ACC112 (cell line): ENCODE results near the gene SUGCT.

ENCODE experiments used
- H2AFZ ChIP-seq: fragments of 200-600 bp; sonication (generic); one replicate; pipeline ENCODE4 v1.6.0; 2017; ENCODE audit warnings: antibody characterized with exemption, low read length; ENCODE audit not compliant: unreplicated experiment
- H3K27ac ChIP-seq: fragments of 200-600 bp; sonication (generic); 2 replicates; pipeline ENCODE4 v1.5.1; 2014; ENCODE audit warnings: low read depth, mild to moderate bottlenecking, antibody characterized with exemption, low read length, moderate library complexity
- H3K27me3 ChIP-seq: fragments of 200-600 bp; sonication (generic); 2 replicates; pipeline ENCODE4 v1.6.1; 2014; ENCODE audit warnings: mild to moderate bottlenecking, antibody characterized with exemption, low read length, moderate library complexity, mixed read lengths; ENCODE audit not compliant: insufficient read depth
- H3K36me3 ChIP-seq: fragments of 200-600 bp; sonication (generic); 2 replicates; pipeline ENCODE4 v1.6.1; 2016; ENCODE audit warnings: mild to moderate bottlenecking, antibody characterized with exemption, low read length, moderate library complexity, mixed read lengths; ENCODE audit not compliant: insufficient read depth
- H3K4me1 ChIP-seq: fragments of 200-600 bp; sonication (generic); one replicate; pipeline ENCODE4 v1.6.1; 2016; ENCODE audit warnings: low read length, mixed read lengths; ENCODE audit not compliant: insufficient read depth, unreplicated experiment, control insufficient read depth
- H3K4me3 ChIP-seq: fragments of 200-600 bp; sonication (generic); 2 replicates; pipeline ENCODE4 v1.5.1; 2014; ENCODE audit warnings: mild to moderate bottlenecking, low read depth, low read length
- H3K79me2 ChIP-seq: fragments of 200-600 bp; sonication (generic); one replicate; pipeline ENCODE4 v1.6.0; 2016; ENCODE audit warnings: low read length; ENCODE audit not compliant: control insufficient read depth, unreplicated experiment, insufficient read depth

Gene SUGCT

DNA sequence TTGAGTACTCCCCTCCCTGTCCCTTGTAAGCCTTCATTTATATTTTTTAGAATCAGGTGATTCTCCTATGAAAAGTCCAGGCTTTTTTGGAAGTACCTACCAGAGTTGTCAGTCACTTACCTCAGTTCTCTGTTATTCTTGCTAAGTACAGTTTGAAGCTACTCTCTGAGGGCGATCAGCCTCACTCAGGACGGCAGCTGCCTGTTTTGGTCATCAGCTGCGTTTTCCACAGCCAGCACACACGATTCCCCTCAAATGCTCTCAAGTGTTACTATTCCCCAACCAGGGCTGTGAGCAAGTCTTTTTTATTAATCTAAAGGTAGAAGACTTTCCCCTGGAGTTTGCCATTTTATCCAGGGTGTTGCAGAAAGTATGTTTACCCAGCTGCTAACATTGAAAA lies 328.6 kb downstream of the SUGCT start:
- Histone ChIP-seq H3K4me3 (no peak overlapping the region), H3K4me1 (peaks cover 9% of the 10 kb centered on the region), H3K27ac (no peak overlapping the region), H3K36me3 (no peaks in the 10 kb centered on the region), H3K79me2 (no peaks in the 10 kb centered on the region), H3K27me3 (no peaks in the 10 kb centered on the region), H2AFZ (no peak overlapping the region)

DNA sequence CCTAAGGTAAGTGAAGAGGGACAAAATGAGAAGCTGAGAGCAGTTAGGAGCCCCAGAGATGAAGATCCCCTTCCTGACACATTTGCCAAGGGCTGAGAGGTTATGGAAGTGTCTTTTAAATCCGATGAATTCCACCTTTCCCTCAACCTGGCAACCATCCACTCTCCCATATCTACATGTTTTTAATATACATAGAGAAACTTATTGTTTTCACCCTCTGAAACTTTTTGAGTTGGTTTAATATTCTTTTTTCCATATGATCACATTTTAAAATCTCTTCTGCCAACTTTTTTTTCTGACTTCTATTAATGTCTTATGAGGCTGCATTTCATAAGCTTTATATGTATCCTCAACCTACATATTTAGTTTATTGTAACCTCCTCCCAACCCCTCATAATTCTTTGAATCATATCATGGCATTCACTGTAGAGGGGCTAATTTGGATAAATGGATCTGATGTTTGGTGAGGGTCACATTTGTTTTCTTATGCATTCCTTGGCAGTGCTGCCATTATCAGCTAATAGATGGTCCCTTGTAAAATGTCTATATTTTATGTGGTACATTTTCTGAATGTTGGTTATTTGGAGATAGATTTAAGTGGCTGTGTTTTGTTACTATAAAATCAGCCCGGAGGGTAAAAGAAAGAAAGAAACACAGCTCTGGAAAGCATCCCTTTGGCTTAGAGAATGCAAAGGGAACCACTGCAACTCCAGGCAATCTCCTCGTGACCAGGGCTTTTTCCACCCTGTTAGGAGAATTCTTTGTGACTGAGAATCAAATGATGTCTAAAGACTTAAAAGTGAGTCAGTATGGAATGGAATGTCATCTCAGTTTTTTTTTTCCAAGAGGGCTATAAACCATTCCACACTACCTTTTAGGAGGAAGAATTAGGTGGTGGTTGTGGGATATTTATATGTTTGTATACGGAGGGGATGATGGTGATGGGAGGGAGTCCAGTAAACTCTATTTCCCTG lies 334.4 kb downstream of the SUGCT start:
- H2AFZ ChIP-seq: peak overlapping the region; percentile 69
- H3K79me2 ChIP-seq: no peaks in the 10 kb centered on the region
- no peak overlapping the region for H3K4me3 ChIP-seq
- peak overlapping the region; percentile 63 for H3K27ac ChIP-seq
- peaks cover 21% of the 10 kb centered on the region for H3K4me1 ChIP-seq
- H3K36me3 ChIP-seq: no peaks in the 10 kb centered on the region
- H3K27me3 ChIP-seq: no peaks in the 10 kb centered on the region

DNA sequence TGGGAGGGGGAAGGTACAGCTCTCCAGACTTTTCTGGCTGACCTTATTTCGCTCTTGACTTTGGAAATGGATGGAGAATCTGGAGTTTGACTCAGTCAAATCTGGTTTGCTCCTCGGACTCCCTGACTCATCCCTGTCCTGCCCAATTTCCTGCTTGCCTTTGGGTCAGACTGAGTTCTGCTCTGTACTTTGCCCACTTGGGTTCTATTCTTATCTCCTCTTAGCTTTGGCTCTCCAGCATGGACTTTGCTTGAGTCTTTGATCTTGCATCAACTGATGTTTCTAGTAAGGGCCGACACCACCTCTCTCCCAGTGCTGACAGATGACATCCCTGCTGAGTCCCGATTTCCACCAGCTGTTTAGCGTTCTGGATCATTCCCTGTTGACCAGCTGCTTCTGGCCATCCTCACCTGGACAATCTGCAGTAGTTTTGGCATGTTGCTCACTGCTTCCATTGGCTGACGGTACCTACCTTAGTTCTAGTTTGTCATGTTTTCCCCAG lies 335.3 kb downstream of the SUGCT start:
- Histone ChIP-seq H3K4me1 (peaks cover 21% of the 10 kb centered on the region), H3K27me3 (no peaks in the 10 kb centered on the region), H3K4me3 (peak overlapping the region; percentile 29; the same call in 1 of the 2 replicates), H2AFZ (peak overlapping the region; percentile 69), H3K79me2 (no peaks in the 10 kb centered on the region), H3K36me3 (no peaks in the 10 kb centered on the region), H3K27ac (peak overlapping the region; percentile 63)

DNA sequence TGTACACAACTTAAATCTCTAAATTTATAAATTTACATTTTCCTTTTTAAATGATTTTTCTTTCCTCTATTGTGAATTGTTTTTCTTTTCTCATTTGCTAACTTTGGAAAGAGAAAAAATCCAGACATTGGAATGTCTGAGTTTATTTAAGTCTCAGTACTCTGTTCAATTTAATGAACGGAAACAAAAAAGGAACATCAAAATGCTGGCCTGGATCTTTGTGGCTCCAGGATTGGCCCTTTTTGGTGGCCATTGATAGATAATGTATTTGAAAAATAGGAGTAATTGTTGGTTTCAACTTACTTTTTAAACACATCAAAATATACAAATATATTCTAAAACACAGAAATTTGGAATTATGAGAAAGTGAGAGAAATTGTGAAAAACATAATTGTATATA lies 336.0 kb downstream of the SUGCT start:
- no peak overlapping the region for H3K27ac ChIP-seq
- no peak overlapping the region for H2AFZ ChIP-seq
- no peaks in the 10 kb centered on the region for H3K27me3 ChIP-seq
- H3K79me2 ChIP-seq: no peaks in the 10 kb centered on the region
- H3K36me3 ChIP-seq: no peaks in the 10 kb centered on the region
- H3K4me3 ChIP-seq: no peak overlapping the region
- H3K4me1 ChIP-seq: peaks cover 25% of the 10 kb centered on the region

DNA sequence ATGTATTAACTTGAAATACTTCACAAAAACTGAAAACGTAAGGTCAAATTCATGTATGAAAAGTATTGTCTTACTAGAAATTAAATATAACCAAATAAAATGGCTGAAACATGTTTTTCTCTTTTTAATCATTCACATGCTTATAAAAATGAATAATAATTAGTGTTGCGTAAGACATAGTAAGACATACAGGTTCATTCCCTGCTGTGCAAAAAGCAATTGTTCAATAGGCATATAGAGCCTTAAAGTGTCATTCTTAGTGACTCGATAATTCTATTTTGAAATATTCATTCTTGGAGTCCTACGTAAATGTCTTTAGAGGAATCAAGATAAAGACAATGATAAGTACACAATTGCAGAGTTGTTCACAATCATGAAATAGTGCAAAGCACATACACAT lies 337.1 kb downstream of the SUGCT start:
- H3K79me2 ChIP-seq: no peaks in the 10 kb centered on the region
- no peak overlapping the region for H2AFZ ChIP-seq
- H3K36me3 ChIP-seq: no peaks in the 10 kb centered on the region
- peaks cover 25% of the 10 kb centered on the region for H3K4me1 ChIP-seq
- no peak overlapping the region for H3K4me3 ChIP-seq
- H3K27ac ChIP-seq: no peak overlapping the region
- H3K27me3 ChIP-seq: no peaks in the 10 kb centered on the region

DNA sequence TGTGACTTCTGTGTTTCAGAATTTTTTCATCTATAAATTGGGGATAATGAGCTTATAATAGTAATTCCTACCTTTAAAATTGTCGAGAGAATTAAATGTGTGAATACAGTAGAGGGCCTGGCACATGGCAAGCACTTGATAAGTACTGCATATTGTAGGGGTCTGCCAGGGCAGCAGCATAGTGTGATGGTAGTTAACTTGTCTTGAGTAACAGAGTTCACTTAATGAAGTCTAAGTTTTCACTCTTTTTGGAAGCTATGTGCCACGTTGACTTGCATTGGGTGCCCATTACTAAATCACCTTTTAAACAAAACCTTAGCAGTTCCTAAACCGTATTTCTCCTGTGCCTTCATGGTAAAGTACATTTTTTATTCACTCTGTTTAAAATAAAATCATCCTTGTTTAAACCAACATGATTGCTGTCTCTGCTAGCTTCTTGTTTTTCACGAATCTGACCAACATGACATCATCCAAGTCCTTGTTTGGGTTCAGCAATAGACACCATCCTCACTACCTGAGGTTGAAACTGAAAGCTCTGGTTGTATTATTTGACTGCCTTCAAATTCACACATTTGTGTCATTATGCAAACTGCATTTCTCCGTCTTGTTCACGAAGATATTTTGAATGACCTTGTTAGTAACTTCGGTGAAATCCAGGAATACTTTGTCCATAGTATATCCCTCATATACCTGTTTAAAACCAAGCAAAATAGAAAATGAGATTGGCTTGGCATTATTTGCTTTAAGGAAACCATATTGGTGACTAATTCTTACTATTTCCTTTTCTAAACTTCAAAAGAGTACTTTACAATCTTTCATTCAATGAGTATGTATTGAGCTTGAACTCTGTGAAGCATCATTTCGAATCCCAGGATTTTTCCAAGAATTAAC lies 340.2 kb downstream of the SUGCT start:
- no peak overlapping the region for H3K4me3 ChIP-seq
- H3K4me1 ChIP-seq: peaks cover 14% of the 10 kb centered on the region
- no peak overlapping the region for H2AFZ ChIP-seq
- H3K27ac ChIP-seq: no peak overlapping the region
- no peaks in the 10 kb centered on the region for H3K79me2 ChIP-seq
- no peaks in the 10 kb centered on the region for H3K36me3 ChIP-seq
- no peaks in the 10 kb centered on the region for H3K27me3 ChIP-seq

DNA sequence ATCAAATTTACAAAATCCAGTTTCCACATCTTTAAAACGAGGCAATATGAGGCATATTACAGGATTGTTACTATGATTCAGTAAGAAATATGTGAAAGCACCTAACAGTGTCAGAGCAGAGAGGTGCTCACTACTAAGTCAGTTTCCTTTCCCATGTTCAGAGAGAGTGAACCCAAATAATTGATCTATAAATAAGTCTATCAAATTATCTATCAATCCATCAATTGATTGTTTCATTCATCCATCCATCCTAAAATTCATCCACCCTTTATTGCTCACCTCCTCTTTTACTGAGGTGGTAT lies 340.8 kb downstream of the SUGCT start:
- Histone ChIP-seq H3K27ac (no peak overlapping the region), H3K79me2 (no peaks in the 10 kb centered on the region), H3K36me3 (no peaks in the 10 kb centered on the region), H3K4me1 (peaks cover 9% of the 10 kb centered on the region), H3K4me3 (no peak overlapping the region), H3K27me3 (no peaks in the 10 kb centered on the region), H2AFZ (no peak overlapping the region)

DNA sequence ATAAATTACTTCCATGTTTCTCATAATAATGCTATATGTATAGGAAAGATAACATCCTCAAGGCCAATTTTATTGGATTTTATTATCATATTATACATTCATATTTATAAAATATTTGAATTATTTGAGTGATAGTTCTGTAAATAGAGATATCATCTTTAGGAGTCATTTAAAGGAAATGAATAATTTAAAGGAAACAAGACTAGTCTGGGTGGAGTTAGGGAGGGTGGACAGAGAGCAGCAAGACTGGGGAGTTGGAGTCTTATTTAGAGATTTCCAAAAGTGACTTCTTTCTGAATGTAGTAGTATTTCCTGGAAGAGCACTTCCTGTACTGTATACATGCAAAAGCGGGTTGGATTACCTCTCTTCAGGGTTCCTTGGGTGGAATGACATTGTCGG lies 342.3 kb downstream of the SUGCT start:
- Histone ChIP-seq H3K4me3 (no peak overlapping the region), H3K27me3 (no peaks in the 10 kb centered on the region), H3K4me1 (peaks cover 9% of the 10 kb centered on the region), H3K27ac (no peak overlapping the region), H3K36me3 (no peaks in the 10 kb centered on the region), H2AFZ (no peak overlapping the region), H3K79me2 (no peaks in the 10 kb centered on the region)

DNA sequence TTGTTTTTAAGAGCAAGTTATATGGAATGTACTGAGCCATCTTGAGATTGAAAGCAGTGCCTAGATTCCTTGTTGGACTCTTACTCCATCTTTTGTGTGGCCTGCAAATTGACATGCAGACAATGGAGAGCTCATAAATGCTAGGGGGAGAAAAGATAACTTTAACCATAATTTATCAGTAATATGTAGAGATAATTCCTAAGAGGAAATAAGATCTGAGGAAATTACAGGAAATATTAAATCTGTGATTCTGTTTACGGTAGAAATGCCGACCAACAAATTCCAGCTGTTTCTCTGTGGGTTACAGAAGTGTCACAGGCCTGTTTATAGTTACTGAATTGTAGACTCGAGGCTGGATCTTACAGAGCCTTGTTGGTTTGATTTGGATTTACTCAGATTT lies 348.0 kb downstream of the SUGCT start:
- H3K4me3 ChIP-seq: no peak overlapping the region
- H2AFZ ChIP-seq: no peak overlapping the region
- H3K36me3 ChIP-seq: no peaks in the 10 kb centered on the region
- no peak overlapping the region for H3K27ac ChIP-seq
- H3K4me1 ChIP-seq: no peaks in the 10 kb centered on the region
- no peaks in the 10 kb centered on the region for H3K79me2 ChIP-seq
- no peaks in the 10 kb centered on the region for H3K27me3 ChIP-seq

DNA sequence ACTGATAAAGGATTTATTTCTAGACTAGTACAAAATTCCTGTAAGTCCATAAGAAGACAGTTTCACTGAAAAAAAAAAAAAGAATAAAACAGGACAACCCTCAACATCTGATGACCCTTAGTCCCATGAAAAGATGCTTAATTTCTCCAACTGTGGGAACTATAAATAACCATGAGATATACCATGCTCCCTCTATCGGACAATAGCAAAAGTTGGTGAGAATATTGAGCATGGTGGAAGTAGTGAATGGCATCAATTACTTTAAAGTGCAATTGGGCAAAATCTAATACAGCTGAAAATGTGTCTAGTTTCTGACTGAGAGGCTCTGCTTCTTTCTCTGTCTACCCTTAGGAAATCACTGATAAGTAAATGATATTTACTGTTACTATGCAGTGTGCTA lies 348.8 kb downstream of the SUGCT start:
- no peaks in the 10 kb centered on the region for H3K36me3 ChIP-seq
- no peak overlapping the region for H3K27ac ChIP-seq
- no peaks in the 10 kb centered on the region for H3K27me3 ChIP-seq
- H2AFZ ChIP-seq: no peak overlapping the region
- no peaks in the 10 kb centered on the region for H3K79me2 ChIP-seq
- no peaks in the 10 kb centered on the region for H3K4me1 ChIP-seq
- H3K4me3 ChIP-seq: no peak overlapping the region
